LHCN-M2 (cell line): ENCODE data around the gene VMO1. TPM values are rescaled to one million over a fixed set of nuclear protein-coding genes. Genes with fewer than 3 reads are reported as not detected.

Source experiments
- DNase-seq: peaks from one replicate; pipeline ENCODE4 v3.0.0-alpha.2; 2012; ENCODE audit warnings: low read depth
- total RNA-seq: library from RNA; depleted of rRNA; stranded (reverse); fragments of >200 nt; gene quantifications from 2 replicates; pipeline ENCODE4 v1.2.3, GENCODE V29; 2014

The VMO1 gene
- total RNA-seq, 1 experiment from 2014 or later: 0.17 TPM

GRCh38 chr17:4764595-4764994 lies 21.6 kb downstream of the VMO1 start:
- DNase-seq: no peak

DNA sequence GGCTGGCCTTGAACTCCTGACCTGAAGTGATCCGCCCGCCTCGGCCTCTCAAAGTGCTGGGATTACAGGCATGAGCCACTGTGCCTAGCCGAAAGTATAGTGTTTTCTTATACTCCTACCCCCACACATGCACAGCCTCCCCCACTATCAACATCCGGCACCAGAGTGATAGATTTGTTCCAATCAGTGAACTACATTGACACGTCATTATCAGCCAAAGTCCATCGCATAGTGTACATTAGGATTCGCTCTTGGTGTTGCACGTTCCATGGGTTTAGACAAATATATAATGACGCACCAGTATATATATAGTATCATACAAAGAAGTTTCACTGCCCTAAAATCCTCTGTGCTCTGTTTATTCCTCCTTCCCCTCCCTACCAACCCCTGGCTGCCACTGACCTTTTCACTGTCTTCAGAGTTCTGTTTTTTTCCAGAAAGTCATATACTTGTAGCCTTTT lies 26.4 kb downstream of the VMO1 start:
- no peak for DNase-seq

DNA sequence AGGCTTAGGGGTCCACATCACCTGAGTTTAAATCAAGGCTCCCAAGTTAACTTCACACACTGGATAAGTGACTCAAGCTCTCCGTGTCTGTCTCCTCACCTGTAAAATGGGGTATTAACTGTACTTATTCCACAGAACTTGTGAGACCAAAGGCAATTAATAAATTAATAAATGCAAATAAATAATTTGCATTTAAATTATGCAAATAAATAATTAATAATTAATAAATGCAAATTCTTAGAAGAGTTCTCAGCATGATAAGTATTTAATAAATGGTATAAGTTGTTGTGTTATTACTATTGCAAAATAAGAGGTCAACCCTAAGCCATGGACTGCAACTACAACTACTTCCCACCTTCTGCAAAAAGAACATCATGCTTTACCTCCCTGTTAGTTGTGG lies 32.8 kb downstream of the VMO1 start:
- DNase-seq: no peak

DNA sequence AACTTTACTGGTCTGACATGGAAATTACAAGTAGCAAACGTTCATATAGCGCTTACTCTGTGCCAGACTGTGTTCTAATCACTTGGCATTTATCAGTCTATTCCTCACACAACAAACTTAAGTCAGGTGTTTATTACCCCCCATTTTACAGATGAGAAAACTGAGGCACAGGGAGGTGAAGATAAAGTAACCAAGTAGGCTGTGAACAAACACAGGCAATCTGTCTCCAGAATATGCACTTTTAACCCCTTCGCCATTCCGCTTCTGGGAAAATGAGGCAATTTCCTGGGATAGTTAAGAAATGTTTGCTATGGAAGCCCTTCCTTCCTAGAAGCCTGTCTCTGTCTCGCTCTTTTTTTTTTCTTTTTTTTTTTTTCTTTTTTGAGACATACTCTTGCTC lies 34.2 kb downstream of the VMO1 start:
- no peak for DNase-seq

GRCh38 chr17:4750606-4751005 lies 35.6 kb downstream of the VMO1 start:
- DNase-seq: no peak

DNA sequence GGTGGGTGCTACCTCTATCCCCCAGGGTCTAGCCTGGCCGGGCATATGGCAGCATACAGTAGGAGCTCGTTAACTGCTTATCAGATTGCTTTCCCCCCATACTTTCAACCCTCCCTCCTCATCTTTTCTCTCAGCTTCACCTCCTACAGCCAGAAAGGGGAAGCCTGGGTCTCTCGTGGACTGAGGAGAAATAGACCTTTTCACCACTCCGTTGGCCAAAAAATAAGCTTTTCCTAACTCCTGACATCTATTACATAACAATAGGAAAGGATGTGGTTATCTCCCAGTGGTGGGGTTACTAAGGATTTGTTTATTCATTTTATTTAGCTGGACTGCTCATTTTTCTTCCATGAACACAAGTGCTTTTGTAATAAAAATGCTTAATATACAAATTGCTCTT lies 37.5 kb downstream of the VMO1 start:
- no peak for DNase-seq

- no peak for DNase-seq
Observed at GRCh38 chr17:4747847-4748246, 38.3 kb downstream of the VMO1 start.

- DNase-seq: no peak
Observed at GRCh38 chr17:4744999-4745969, 40.9 kb downstream of the VMO1 start.

- DNase-seq: no peak
Observed at GRCh38 chr17:4743898-4744297, 42.3 kb downstream of the VMO1 start.

DNA sequence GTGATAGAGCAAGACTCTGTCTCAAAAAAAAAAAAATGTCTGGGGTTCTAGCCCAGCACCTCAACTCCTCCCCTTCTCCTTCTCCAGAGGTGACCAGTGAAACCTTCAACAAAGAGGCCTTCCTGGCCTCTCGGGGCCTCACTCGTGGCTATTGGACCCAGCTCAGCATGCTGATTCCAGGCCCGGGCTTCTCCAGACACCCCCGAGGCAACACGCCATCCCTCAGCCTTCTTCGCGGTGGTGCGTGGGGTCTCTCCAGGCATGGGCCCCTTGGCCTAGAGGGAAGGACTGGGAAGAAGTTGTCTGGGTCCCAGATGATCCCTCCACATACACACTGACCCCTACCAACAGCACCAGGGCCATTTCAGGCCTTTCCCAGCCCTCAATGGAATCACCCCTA lies 42.9 kb downstream of the VMO1 start:
- no peak for DNase-seq

DNA sequence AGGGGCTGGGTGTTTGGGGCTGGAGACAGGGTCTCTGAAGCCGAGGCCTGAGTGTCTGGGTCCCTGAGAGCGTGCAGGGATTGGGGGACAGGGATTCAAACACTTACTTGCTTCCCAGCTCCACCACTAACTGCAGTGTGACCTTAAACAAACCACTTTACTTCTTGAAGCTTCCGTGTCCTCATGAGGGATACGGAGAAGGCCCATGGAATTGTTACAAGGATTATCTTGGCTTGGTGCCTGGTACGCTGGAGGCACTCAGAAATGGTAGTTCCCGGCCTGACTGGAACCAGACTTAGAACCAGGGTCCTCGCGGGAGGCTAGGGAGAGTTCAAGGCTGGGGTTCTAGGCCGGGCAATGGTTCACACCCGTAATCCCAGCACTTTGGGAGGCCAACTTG lies 43.5 kb downstream of the VMO1 start:
- no peak for DNase-seq

DNA sequence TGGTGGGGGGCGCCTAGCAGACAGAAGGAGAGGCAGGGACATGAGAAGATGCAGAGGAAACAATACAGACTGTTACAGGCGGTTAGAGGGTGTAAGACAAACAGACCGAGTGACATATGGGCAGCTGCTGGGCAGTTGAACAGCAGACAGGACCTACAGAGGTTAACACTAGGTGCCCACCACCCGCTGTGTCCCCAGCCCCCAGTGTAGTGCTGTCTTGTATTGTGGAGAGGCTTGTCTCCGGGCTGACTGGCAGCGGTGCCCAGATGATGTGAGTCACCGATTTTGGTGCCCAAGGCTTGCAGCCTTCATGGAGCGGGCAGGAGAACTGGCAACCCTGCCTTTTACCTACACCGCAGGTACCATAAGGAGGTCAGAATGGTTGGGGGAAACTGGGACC lies 44.0 kb downstream of the VMO1 start:
- no peak for DNase-seq

- no peak for DNase-seq
Observed at GRCh38 chr17:4741544-4741943, 44.6 kb downstream of the VMO1 start.

- no peak for DNase-seq
Observed at GRCh38 chr17:4740584-4740983, 45.6 kb downstream of the VMO1 start.

DNA sequence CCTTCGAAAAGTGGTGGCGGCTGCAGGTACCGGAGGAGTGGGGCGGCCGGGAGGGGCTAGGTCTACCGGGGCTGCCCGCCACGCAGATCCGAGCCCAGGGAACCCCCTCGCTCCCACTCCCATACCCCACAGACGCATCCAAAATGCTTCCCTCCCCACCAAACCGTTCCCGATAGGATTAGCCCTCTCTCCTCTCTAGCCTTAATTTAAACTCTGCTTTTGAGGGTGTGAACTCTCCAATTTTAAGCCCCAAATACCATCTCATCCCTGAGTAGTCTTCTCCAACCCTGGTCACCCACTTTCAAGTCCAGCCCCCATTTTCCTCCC lies 46.2 kb downstream of the VMO1 start:
- DNase-seq: no peak

- DNase-seq: peak; percentile 19
Observed at GRCh38 chr17:4739122-4740024, 46.8 kb downstream of the VMO1 start, which contains the start of the genes CXCL16 and ZMYND15. CXCL16 (minus strand) TSS chr17:4739928; CDS start chr17:4739339, 589 bp downstream. ZMYND15 (plus strand) TSS chr17:4739833; CDS start chr17:4740549, 716 bp downstream.

DNA sequence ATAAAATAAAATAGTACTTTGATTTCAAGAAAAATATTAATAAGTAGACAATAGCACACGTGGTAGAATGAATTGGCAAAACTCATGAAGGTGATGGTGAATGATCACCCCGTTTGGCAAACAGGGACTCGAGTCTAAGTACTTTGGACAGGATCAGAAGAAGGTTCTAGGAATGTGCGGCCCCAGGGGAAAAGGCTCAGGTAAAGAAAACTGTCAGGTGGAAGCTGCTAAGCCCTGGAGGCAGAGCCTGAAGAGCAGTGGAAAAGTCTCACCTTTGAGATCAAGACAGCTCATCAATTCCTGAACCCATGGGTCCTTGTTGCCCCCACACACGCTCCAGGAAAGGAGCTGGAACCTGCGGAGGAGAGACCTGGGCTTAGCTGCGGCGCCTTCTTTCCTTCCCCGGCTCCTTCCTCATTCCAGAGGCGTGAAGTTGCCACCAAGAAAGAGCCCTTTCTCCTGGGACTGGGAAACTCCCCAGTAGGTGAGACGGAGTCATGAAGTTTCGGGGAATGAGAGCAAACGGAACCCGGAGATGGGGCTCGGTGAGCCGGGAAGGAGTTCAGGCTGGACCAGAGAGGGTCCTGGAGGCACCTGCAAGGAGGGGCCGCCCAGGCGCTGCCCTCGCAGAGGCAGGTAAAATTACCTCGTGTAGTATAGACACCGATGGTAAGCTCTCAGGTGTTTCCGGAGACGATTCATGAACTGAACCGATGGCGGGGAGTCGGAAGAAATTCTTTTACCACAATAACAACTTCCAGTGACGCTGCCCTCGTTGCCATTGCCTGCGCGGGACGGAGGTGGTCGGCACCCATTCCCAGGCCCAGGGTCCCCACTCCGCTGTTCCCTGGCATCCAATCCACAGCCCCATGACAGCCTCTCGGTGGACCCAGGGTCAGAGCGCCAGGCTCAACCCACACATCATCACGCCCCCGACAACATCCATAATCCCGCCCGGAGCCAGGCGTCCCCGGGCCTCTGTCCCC lies 47.7 kb downstream of the VMO1 start:
- no peak for DNase-seq

DNA sequence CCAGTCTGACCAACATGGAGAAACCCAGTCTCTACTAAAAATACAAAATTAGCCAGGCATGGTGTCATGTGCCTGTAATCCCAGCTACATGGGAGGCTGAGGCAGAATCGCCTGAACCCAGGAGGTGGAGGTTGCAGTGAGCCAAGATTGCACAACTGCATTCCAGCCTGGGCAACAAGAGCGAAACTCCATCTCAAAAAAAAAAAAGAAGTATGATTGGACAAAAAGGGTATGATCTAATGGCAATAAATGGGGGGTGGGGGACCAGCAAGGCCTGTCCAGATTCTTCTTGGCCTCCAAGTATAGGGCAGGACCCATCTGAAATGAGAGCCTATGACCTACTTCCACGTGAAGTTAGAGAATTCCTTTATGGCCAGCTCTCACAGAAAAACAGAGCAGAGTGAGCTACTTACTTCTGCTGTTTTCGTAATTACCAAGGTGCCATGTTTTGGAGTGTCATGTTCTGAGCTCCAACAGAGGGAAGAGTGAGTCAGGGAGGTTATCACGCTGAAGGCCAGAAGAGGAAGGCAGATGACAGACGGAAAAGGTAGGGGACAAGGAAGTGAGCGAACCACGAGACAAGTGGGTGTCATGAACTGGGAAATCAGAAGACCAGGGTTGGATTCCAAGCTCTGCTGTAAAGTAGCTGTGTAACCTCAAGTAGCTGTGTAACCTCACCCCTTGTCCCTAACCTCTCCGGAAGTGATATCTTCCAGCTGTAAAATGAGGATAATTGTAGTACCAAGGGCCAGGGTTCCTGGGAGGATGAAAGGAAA lies 50.1 kb downstream of the VMO1 start:
- no peak for DNase-seq
